GM12878 (cell line): ENCODE data around the gene PPP1R26. TPM values are rescaled to one million over a fixed set of nuclear protein-coding genes. Genes with fewer than 3 reads are reported as not detected.

ENCODE experiments used
- ATAC-seq: fragments of 200-7000 bp; cut with Tn5 transposase; 3 replicates; pipeline ENCODE4 v1.9.1; 2020; ENCODE audit warnings: mild to moderate bottlenecking, moderate library complexity
- BruUV-seq: library from RNA; stranded (reverse); fragments of 400-500 nt; replicated peaks from 2 replicates; lab custom pipeline; 2021; lab: Mats Ljungman, UMichigan
- CTCF ChIA-PET: fragments of 300-600 bp; sonication (Branson Sonifier 250); formaldehyde crosslinking; extraction: SDS; loops from one replicate; lab custom pipeline; 2021; ENCODE audit warnings: inconsistent platforms; lab: Yijun Ruan, JAX
- POLR2A ChIA-PET: fragments of 350-600 bp; formaldehyde crosslinking; extraction: SDS; loops from one replicate; lab custom pipeline; 2021; ENCODE audit warnings: inconsistent platforms; lab: Charles Lee
- RAD21 ChIA-PET: fragments of 300-600 bp; sonication (Branson Sonifier 250); formaldehyde crosslinking; loops from one replicate; lab custom pipeline; 2023; ENCODE audit warnings: antibody characterized with exemption; ENCODE audit not compliant: unreplicated experiment; lab: Charles Lee
- SMC1A ChIA-PET: fragments of 300-600 bp; sonication (Branson Sonifier 250); formaldehyde crosslinking; loops from one replicate; lab custom pipeline; 2023; ENCODE audit not compliant: unreplicated experiment, uncharacterized antibody; lab: Charles Lee
- DNase-seq: peaks from one replicate; pipeline ENCODE4 v3.0.0-alpha.2; 2011; ENCODE audit warnings: low read depth, low spot score
- FAIRE-seq: peaks from 3 replicates; lab custom pipeline; 2011; peaks lifted over from hg19 to GRCh38; lab: Jason Lieb, UNC
- H2AFZ ChIP-seq: 2 replicates; pipeline ENCODE4 v1.6.0; 2011; ENCODE audit warnings: low read depth, low read length, control low read depth; ENCODE audit not compliant: control insufficient read depth
- H3K27ac ChIP-seq: 2 replicates; pipeline ENCODE4 v1.5.1; 2011; ENCODE audit warnings: control low read depth; ENCODE audit not compliant: control insufficient read depth, insufficient read depth
- H3K27me3 ChIP-seq, 2 experiments: replicated peaks in 1 of 2; 2 replicates each; pipeline versions ENCODE4 v1.6.0 to v1.6.1; 2011; ENCODE audit warnings: low read length in 1 of 2; ENCODE audit not compliant: control insufficient read depth in 2 of 2, insufficient read depth in 2 of 2
- H3K36me3 ChIP-seq, 2 experiments: 2 replicates each; pipeline ENCODE4 v1.5.1; 2011; ENCODE audit warnings: low read length in 1 of 2; ENCODE audit not compliant: control insufficient read depth in 2 of 2, insufficient read depth in 2 of 2
- H3K4me1 ChIP-seq: 2 replicates; pipeline ENCODE4 v1.6.1; 2011; ENCODE audit warnings: mild to moderate bottlenecking, low read length, moderate library complexity, mixed read lengths; ENCODE audit not compliant: control insufficient read depth, insufficient read depth
- H3K4me2 ChIP-seq: 2 replicates; pipeline ENCODE4 v1.6.0; 2011; ENCODE audit warnings: control low read depth; ENCODE audit not compliant: control insufficient read depth, insufficient read depth
- H3K4me3 ChIP-seq: fragments of 200-600 bp; sonication (generic); 2 replicates; pipeline ENCODE4 v1.5.1; 2016
- H3K79me2 ChIP-seq: 2 replicates; pipeline ENCODE4 v1.6.0; 2011; ENCODE audit warnings: low read length; ENCODE audit not compliant: control insufficient read depth, insufficient read depth
- H3K9ac ChIP-seq: 2 replicates; pipeline ENCODE4 v1.8.0; 2011; ENCODE audit warnings: low read length, control low read depth, mixed read lengths; ENCODE audit not compliant: control insufficient read depth, insufficient read depth
- H3K9me3 ChIP-seq: replicated peaks from 3 replicates; pipeline ENCODE4 v1.5.1; 2011; ENCODE audit warnings: mild to moderate bottlenecking, low read length; ENCODE audit not compliant: control insufficient read depth, insufficient read depth
- H4K20me1 ChIP-seq: 2 replicates; pipeline ENCODE4 v1.6.0; 2011; ENCODE audit not compliant: control insufficient read depth, insufficient read depth
- BACH1 ChIP-seq: fragments of 450-650 bp; IDR thresholded peaks from 2 replicates; pipeline ENCODE4 v1.6.1; 2017; ENCODE audit warnings: mild to moderate bottlenecking, borderline replicate concordance
- BRCA1 ChIP-seq: IDR thresholded peaks from 2 replicates; pipeline ENCODE4 v1.6.1; 2011; ENCODE audit warnings: low read depth, low read length, improper control_type of control experiment
- EP300 ChIP-seq, 2 experiments: fragments of 150-350 bp in 1 of 2; IDR thresholded peaks; 2 replicates each; pipeline ENCODE4 v1.6.1; 2011 to 2012; ENCODE audit warnings: low read depth in 2 of 2, low read length in 2 of 2, borderline replicate concordance in 1 of 2, improper control_type of control experiment in 1 of 2, inconsistent platforms in 1 of 2; ENCODE audit not compliant: control insufficient read depth in 1 of 2
- IKZF2 ChIP-seq, 2 experiments: fragments of 450-650 bp; IDR thresholded peaks; 2 replicates each; pipeline ENCODE4 v1.6.1; 2017; ENCODE audit warnings: mild to moderate bottlenecking in 2 of 2, moderate library complexity in 2 of 2
- KDM1A ChIP-seq: fragments of 200-600 bp; sonication (generic); IDR thresholded peaks from 2 replicates; pipeline ENCODE4 v1.6.1; 2016; ENCODE audit warnings: borderline replicate concordance
- MEF2A ChIP-seq: IDR thresholded peaks from 2 replicates; pipeline ENCODE4 v1.6.1; 2011; ENCODE audit warnings: low read depth, mild to moderate bottlenecking, low read length, moderate library complexity; ENCODE audit not compliant: insufficient read depth
- PML ChIP-seq: IDR thresholded peaks from 2 replicates; pipeline ENCODE4 v1.6.1; 2012; ENCODE audit warnings: low read length, inconsistent platforms
- RAD51 ChIP-seq: fragments of 450-650 bp; IDR thresholded peaks from 2 replicates; pipeline ENCODE4 v1.6.1; 2016; ENCODE audit warnings: moderate library complexity, mild to moderate bottlenecking, inconsistent platforms
- RCOR1 ChIP-seq: conservative IDR thresholded peaks from 2 replicates; pipeline ENCODE4 v1.6.1; 2012; ENCODE audit warnings: low read depth, low read length, improper control_type of control experiment
- STAT3 ChIP-seq: IDR thresholded peaks from 2 replicates; pipeline ENCODE4 v1.6.1; 2011; ENCODE audit warnings: low read depth, low read length, improper control_type of control experiment
- SUPT20H ChIP-seq: IDR thresholded peaks from 2 replicates; pipeline ENCODE4 v1.6.1; 2011; ENCODE audit warnings: low read depth, mild to moderate bottlenecking, low read length, moderate library complexity, borderline replicate concordance; ENCODE audit not compliant: control insufficient read depth
- ZBED1 ChIP-seq: IDR thresholded peaks from 2 replicates; pipeline ENCODE4 v1.6.1; 2016; ENCODE audit warnings: borderline replicate concordance
- WGBS: methylation state at CpG from one replicate; pipeline ENCODE4 v1.1.6; 2016; ENCODE audit warnings: low lambda C conversion rate; ENCODE audit not compliant: insufficient replicate concordance, insufficient coverage; ENCODE audit errors: missing lambda C conversion rate; 5-methylcytosine and 5-hydroxymethylcytosine counted together
- in situ Hi-C: fragments of 300-500 bp; cut with MboI; formaldehyde crosslinking; loops from 9 replicates; pipeline ENCODE4 v1.14.3; 2018; ENCODE audit warnings: mixed read lengths
- intact Hi-C: fragments of 100-400 bp; cut with micrococcal nuclease; formaldehyde crosslinking; loops from one replicate; pipeline ENCODE4 v1.14.2; 2022; ENCODE audit not compliant: unreplicated experiment
- polyA plus RNA-seq, 11 experiments: library from polyadenylated mRNA; depleted of rRNA in 4 of 11; unstranded in 6 of 11; stranded (reverse) in 5 of 11; fragments of >200 nt; fragmentation: Nextera tagmentation in 4 of 11; fragmentation: Illumina TruSeq in 1 of 11; extraction: Ambion mirVana in 4 of 11; extraction: Trizol in 1 of 11; gene quantifications; 1 replicate in 1 of 11; 2 replicates in 10 of 11; pipeline versions ENCODE4 v1.2.1 to v1.2.3, GENCODE V29; 2011 to 2016; ENCODE audit warnings: inconsistent platforms in 2 of 11, missing spikeins in 2 of 11, low read depth in 1 of 11
- total RNA-seq, 4 experiments: library from RNA; depleted of rRNA in 3 of 4; stranded (reverse); fragments of >200 nt in 3 of 4; fragmentation: Illumina TruSeq in 1 of 4; extraction: Trizol in 1 of 4; gene quantifications; 2 replicates each; pipeline versions ENCODE4 v1.2.1 to v1.2.3, GENCODE V29; 2013 to 2021
- TF ChIP-seq, protein P1 (sequence below): fragments of 450-650 bp; IDR thresholded peaks from 2 replicates; pipeline ENCODE4 v1.6.1; 2017; ENCODE audit warnings: mild to moderate bottlenecking, moderate library complexity
- TF ChIP-seq, protein P2 (sequence below): fragments of 450-650 bp; formaldehyde crosslinking; IDR thresholded peaks from 2 replicates; pipeline ENCODE4 v1.5.0; 2022; ENCODE audit warnings: mild to moderate bottlenecking, missing genetic modification characterization
- TF ChIP-seq, protein P3 (sequence below): fragments of 450-650 bp; IDR thresholded peaks from 2 replicates; pipeline ENCODE4 v1.6.1; 2017; ENCODE audit warnings: low read depth, mild to moderate bottlenecking, moderate library complexity

Gene PPP1R26
- total and polyA plus RNA-seq, 10 of the 15 experiments (the other 5 are each of a cell fraction or from before 2014, with no cell fraction given), result 0.02 to 1.9 (median 0.18) TPM

DNA sequence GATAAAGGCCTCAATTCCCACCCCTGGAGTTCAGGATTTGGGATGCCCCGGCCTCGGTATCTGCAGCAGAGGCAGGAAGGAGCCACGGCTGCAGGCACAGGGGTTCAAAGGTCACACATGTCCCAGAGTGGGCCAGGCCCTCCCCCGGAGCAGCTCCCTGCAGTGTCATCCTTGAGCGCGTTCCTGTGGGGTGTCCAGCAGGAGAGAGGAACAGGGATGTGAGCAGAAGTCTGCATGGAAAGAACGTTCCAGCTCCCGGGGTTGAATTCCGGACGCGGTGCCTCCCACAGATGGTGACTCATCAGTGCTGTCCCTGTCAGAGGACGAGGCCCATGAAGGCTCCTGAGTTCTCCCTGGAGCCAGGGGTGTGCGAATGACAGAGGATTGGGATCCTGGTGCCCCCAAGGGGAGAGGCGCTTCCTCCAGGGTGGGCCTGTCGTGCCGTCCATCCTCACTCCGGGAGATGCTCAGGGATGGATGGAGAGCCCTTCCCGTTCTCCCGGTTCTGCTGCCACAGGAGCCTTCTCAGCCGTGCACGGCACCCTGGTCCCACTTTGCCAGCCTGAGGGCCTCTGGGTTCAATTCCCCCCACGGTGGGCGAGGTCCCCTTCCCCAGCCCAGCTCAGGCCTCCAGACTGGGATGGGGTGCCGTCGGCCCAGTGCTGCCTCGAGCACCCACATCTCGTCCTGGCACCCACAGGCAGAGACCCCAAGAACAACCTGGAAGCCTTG lies 44.7 kb downstream of the PPP1R26 start:
- intact Hi-C loops, result no loop called here
- H3K4me2 ChIP-seq, result no peak overlapping the region
- no TSS peak for BruUV-seq
- in situ Hi-C loops, result no loop called here
- H3K27ac ChIP-seq, result no peak overlapping the region
- POLR2A ChIA-PET, result interaction anchor here (0.6 kb wide), 2 partner anchors 336 to 590 kb away, joined by 6 to 8 read pairs; no protein-coding TSS in a partner anchor
- H3K9me3 ChIP-seq, result no peaks in the 10 kb centered on the region
- DNase-seq (no peak), FAIRE-seq (no peak), ATAC-seq (no peak)
- no peak overlapping the region for H3K9ac ChIP-seq
- no peaks in the 10 kb centered on the region for H3K4me1 ChIP-seq
- H3K4me3 ChIP-seq, result no peak overlapping the region
- no peaks in the 10 kb centered on the region for H4K20me1 ChIP-seq
- 54% methylated on average over 27 of the region's 27 CpGs for WGBS
- H3K36me3 ChIP-seq, result no peaks in the 10 kb centered on the region
- RAD21 ChIA-PET, result no interaction called here
- H3K79me2 ChIP-seq, result no peaks in the 10 kb centered on the region
- CTCF ChIA-PET, result interaction anchor here (0.6 kb wide), 1 partner anchor 10 kb away, joined by 4 read pairs; no protein-coding TSS in a partner anchor
- no peaks in the 10 kb centered on the region for H3K27me3 ChIP-seq
- SMC1A ChIA-PET, result no interaction called here
- H2AFZ ChIP-seq, result no peak overlapping the region
- TF ChIP-seq MEF2A, result no peak
- TF ChIP-seq, protein P1, sequence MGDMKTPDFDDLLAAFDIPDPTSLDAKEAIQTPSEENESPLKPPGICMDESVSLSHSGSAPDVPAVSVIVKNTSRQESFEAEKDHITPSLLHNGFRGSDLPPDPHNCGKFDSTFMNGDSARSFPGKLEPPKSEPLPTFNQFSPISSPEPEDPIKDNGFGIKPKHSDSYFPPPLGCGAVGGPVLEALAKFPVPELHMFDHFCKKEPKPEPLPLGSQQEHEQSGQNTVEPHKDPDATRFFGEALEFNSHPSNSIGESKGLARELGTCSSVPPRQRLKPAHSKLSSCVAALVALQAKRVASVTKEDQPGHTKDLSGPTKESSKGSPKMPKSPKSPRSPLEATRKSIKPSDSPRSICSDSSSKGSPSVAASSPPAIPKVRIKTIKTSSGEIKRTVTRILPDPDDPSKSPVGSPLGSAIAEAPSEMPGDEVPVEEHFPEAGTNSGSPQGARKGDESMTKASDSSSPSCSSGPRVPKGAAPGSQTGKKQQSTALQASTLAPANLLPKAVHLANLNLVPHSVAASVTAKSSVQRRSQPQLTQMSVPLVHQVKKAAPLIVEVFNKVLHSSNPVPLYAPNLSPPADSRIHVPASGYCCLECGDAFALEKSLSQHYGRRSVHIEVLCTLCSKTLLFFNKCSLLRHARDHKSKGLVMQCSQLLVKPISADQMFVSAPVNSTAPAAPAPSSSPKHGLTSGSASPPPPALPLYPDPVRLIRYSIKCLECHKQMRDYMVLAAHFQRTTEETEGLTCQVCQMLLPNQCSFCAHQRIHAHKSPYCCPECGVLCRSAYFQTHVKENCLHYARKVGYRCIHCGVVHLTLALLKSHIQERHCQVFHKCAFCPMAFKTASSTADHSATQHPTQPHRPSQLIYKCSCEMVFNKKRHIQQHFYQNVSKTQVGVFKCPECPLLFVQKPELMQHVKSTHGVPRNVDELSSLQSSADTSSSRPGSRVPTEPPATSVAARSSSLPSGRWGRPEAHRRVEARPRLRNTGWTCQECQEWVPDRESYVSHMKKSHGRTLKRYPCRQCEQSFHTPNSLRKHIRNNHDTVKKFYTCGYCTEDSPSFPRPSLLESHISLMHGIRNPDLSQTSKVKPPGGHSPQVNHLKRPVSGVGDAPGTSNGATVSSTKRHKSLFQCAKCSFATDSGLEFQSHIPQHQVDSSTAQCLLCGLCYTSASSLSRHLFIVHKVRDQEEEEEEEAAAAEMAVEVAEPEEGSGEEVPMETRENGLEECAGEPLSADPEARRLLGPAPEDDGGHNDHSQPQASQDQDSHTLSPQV, result no peak
- no peak for TF ChIP-seq EP300 (IDR thresholded peaks at IDR 0.05; ENCODE audit: borderline replicate concordance in 1 of 2, control insufficient read depth in 1 of 2, low read depth in 2 of 2, low read length in 2 of 2)
- no peak for TF ChIP-seq SUPT20H
- TF ChIP-seq RAD51, result no peak
- no peak for TF ChIP-seq RCOR1
- no peak for TF ChIP-seq BRCA1
- no peak for TF ChIP-seq BACH1
- no peak for TF ChIP-seq ZBED1
- no peak for TF ChIP-seq STAT3
- no peak for TF ChIP-seq IKZF2 (IDR thresholded peaks at IDR 0.05)
- TF ChIP-seq, protein P2, sequence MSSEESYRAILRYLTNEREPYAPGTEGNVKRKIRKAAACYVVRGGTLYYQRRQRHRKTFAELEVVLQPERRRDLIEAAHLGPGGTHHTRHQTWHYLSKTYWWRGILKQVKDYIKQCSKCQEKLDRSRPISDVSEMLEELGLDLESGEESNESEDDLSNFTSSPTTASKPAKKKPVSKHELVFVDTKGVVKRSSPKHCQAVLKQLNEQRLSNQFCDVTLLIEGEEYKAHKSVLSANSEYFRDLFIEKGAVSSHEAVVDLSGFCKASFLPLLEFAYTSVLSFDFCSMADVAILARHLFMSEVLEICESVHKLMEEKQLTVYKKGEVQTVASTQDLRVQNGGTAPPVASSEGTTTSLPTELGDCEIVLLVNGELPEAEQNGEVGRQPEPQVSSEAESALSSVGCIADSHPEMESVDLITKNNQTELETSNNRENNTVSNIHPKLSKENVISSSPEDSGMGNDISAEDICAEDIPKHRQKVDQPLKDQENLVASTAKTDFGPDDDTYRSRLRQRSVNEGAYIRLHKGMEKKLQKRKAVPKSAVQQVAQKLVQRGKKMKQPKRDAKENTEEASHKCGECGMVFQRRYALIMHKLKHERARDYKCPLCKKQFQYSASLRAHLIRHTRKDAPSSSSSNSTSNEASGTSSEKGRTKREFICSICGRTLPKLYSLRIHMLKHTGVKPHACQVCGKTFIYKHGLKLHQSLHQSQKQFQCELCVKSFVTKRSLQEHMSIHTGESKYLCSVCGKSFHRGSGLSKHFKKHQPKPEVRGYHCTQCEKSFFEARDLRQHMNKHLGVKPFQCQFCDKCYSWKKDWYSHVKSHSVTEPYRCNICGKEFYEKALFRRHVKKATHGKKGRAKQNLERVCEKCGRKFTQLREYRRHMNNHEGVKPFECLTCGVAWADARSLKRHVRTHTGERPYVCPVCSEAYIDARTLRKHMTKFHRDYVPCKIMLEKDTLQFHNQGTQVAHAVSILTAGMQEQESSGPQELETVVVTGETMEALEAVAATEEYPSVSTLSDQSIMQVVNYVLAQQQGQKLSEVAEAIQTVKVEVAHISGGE (CRISPR knock-in tag), result no peak
- no peak for TF ChIP-seq PML
- TF ChIP-seq KDM1A, result no peak
- TF ChIP-seq, protein P3, sequence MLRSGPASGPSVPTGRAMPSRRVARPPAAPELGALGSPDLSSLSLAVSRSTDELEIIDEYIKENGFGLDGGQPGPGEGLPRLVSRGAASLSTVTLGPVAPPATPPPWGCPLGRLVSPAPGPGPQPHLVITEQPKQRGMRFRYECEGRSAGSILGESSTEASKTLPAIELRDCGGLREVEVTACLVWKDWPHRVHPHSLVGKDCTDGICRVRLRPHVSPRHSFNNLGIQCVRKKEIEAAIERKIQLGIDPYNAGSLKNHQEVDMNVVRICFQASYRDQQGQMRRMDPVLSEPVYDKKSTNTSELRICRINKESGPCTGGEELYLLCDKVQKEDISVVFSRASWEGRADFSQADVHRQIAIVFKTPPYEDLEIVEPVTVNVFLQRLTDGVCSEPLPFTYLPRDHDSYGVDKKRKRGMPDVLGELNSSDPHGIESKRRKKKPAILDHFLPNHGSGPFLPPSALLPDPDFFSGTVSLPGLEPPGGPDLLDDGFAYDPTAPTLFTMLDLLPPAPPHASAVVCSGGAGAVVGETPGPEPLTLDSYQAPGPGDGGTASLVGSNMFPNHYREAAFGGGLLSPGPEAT, result no peak
